ENCODE measurements around the gene PRSS21.

DNA sequence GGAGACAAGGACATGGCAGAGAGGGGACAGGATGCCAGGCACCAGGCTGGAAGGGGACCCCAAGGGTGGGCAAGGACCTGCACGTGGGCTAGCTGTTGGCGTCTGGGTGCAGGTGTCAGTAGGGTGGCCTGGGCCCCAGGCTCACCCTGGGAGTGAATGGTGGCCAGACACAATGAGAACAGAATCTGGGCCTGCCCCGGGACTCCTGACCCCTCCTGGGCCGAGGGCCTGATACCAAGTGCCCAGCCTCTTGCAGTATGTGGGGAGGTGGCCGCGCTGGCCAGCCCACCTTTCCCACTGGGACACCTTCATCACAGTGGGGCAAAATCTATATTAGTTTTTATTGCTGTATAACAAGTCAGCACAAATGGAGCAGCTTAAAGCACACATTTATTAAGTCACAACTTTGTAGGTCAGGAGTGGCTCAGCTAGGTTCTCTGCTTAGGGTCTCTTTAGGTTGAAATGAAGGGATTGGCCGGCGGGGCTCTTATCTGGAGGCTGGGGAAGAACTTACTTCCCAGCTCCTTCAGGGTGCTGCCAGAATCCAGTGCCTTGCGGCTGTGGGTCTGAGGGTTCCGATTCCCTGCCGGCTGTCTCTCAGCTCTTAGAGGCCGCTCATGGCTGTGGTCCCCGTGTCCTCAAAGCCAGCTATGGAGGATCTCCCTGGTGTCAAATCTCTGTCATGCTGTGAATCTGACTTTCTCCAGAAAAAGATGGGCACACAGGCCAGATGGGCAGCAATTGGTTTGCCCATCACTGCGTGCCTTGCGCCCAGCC is 33.3 kb upstream of the PRSS21 start:
- no peak for TF ChIP-seq POLR2AphosphoS5 (IDR thresholded peaks at IDR 0.05)
- TF ChIP-seq, protein P1, sequence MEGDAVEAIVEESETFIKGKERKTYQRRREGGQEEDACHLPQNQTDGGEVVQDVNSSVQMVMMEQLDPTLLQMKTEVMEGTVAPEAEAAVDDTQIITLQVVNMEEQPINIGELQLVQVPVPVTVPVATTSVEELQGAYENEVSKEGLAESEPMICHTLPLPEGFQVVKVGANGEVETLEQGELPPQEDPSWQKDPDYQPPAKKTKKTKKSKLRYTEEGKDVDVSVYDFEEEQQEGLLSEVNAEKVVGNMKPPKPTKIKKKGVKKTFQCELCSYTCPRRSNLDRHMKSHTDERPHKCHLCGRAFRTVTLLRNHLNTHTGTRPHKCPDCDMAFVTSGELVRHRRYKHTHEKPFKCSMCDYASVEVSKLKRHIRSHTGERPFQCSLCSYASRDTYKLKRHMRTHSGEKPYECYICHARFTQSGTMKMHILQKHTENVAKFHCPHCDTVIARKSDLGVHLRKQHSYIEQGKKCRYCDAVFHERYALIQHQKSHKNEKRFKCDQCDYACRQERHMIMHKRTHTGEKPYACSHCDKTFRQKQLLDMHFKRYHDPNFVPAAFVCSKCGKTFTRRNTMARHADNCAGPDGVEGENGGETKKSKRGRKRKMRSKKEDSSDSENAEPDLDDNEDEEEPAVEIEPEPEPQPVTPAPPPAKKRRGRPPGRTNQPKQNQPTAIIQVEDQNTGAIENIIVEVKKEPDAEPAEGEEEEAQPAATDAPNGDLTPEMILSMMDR (IDR thresholded peaks at IDR 0.05) = no peak
- TF ChIP-seq POLR2A (IDR thresholded peaks at IDR 0.05) = no peak
- no peak for TF ChIP-seq EP300 (IDR thresholded peaks at IDR 0.05; ENCODE audit: low read depth)
